A549 (cell line): Measurements from ENCODE around the gene F12. TPM values are rescaled to one million over a fixed set of nuclear protein-coding genes. Genes with fewer than 3 reads are reported as not detected.

Source experiments
- ATAC-seq, 2 experiments: fragments of 200-7000 bp in 1 of 2; fragments of >200 bp in 1 of 2; cut with Nextera tagmentation in 1 of 2; cut with Tn5 transposase in 1 of 2; 3 replicates each; pipeline versions ENCODE4 v1.8.0 to v1.9.1; 2018 to 2020; ENCODE audit warnings: mild to moderate bottlenecking in 1 of 2, moderate library complexity in 1 of 2
- CTCF ChIA-PET: fragments of 300-600 bp; sonication (Branson Sonifier 250); formaldehyde crosslinking; extraction: SDS; loops from one replicate; lab custom pipeline; 2021; ENCODE audit warnings: antibody characterized with exemption, inconsistent platforms; lab: Yijun Ruan, JAX
- POLR2A ChIA-PET: fragments of 350-600 bp; formaldehyde crosslinking; extraction: SDS; loops from one replicate; lab custom pipeline; 2021; ENCODE audit warnings: antibody characterized with exemption, inconsistent platforms; lab: Yijun Ruan, JAX
- DNase-seq, 2 experiments: peaks; one replicate each; pipeline versions ENCODE4 v3.0.0 to v3.0.0-alpha.2; 2011 to 2016; ENCODE audit warnings: low read depth in 1 of 2, low spot score in 1 of 2
- FAIRE-seq: peaks from 2 replicates; lab custom pipeline; 2011; peaks lifted over from hg19 to GRCh38; lab: Jason Lieb, UNC
- H3K27ac ChIP-seq, 2 experiments: fragments of >200 bp; sonication (Bioruptor Twin); formaldehyde crosslinking; 3 replicates each; pipeline ENCODE4 v1.5.1; 2016 to 2017
- H3K4me1 ChIP-seq: fragments of >200 bp; sonication (Bioruptor Twin); formaldehyde crosslinking; 3 replicates; pipeline ENCODE4 v1.6.1; 2016
- H3K4me2 ChIP-seq: fragments of >200 bp; sonication (Bioruptor Twin); formaldehyde crosslinking; 3 replicates; pipeline ENCODE4 v1.6.1; 2016
- H3K4me3 ChIP-seq: fragments of >200 bp; sonication (Bioruptor Twin); formaldehyde crosslinking; 3 replicates; pipeline ENCODE4 v1.5.1; 2016
- H3K9me3 ChIP-seq: fragments of >200 bp; sonication (Bioruptor Twin); formaldehyde crosslinking; 3 replicates; pipeline ENCODE4 v1.6.1; 2016
- CBX2 ChIP-seq: fragments of 200-600 bp; sonication (generic); IDR thresholded peaks from 2 replicates; pipeline ENCODE4 v1.6.1; 2016; ENCODE audit warnings: low read depth, mild to moderate bottlenecking, borderline replicate concordance
- CHD2 ChIP-seq: fragments of 150-350 bp; IDR thresholded peaks from 2 replicates; pipeline ENCODE4 v1.6.1; 2014; ENCODE audit warnings: low read length; ENCODE audit not compliant: partially characterized antibody
- CHD4 ChIP-seq: fragments of 200-600 bp; sonication (generic); IDR thresholded peaks from 2 replicates; pipeline ENCODE4 v1.6.1; 2016; ENCODE audit warnings: antibody characterized with exemption, mild to moderate bottlenecking, borderline replicate concordance
- EHMT2 ChIP-seq: fragments of 200-600 bp; sonication (generic); IDR thresholded peaks from 2 replicates; pipeline ENCODE4 v1.6.1; 2016; ENCODE audit warnings: antibody characterized with exemption, low read depth, mild to moderate bottlenecking, moderate library complexity
- HEYL ChIP-seq: fragments of 250-450 bp; sonication (Bioruptor Pico); IDR thresholded peaks from 2 replicates; pipeline ENCODE4 v1.8.0; 2021; ENCODE audit warnings: mild to moderate bottlenecking, moderate library complexity
- HOXA7 ChIP-seq: fragments of 250-450 bp; sonication (Bioruptor Pico); IDR thresholded peaks from 2 replicates; pipeline ENCODE4 v1.5.0; 2020; ENCODE audit warnings: mild to moderate bottlenecking, moderate library complexity
- KDM1A ChIP-seq: fragments of 200-600 bp; sonication (generic); IDR thresholded peaks from 2 replicates; pipeline ENCODE4 v1.6.1; 2016; ENCODE audit warnings: low read depth, mild to moderate bottlenecking
- NR3C1 ChIP-seq: fragments of >200 bp; sonication (Bioruptor Twin); formaldehyde crosslinking; IDR thresholded peaks from 3 replicates; pipeline ENCODE4 v1.6.1; 2017
- RAD21 ChIP-seq, 2 experiments: fragments of >200 bp in 1 of 2; sonication (Bioruptor Twin) in 1 of 2; formaldehyde crosslinking in 1 of 2; IDR thresholded peaks in 1 of 2; conservative IDR thresholded peaks in 1 of 2; 2 replicates in 1 of 2; 3 replicates in 1 of 2; pipeline ENCODE4 v1.6.1; 2012 to 2018; ENCODE audit warnings: inconsistent platforms in 1 of 2
- RCOR1 ChIP-seq: fragments of 150-350 bp; IDR thresholded peaks from 2 replicates; pipeline ENCODE4 v1.6.1; 2014; ENCODE audit warnings: antibody characterized with exemption, low read length, low read depth
- TFCP2L1 ChIP-seq: fragments of 250-450 bp; sonication (Bioruptor Pico); IDR thresholded peaks from 2 replicates; pipeline ENCODE4 v1.5.0; 2021; ENCODE audit warnings: mild to moderate bottlenecking
- ZFP36 ChIP-seq: fragments of 450-650 bp; IDR thresholded peaks from 2 replicates; pipeline ENCODE4 v1.6.1; 2014; ENCODE audit warnings: borderline replicate concordance; ENCODE audit not compliant: partially characterized antibody
- ZSCAN20 ChIP-seq: fragments of 250-450 bp; sonication (Bioruptor Pico); IDR thresholded peaks from 2 replicates; pipeline ENCODE4 v1.8.0; 2022; ENCODE audit warnings: mild to moderate bottlenecking, moderate library complexity
- WGBS: methylation state at CpG from one replicate; pipeline ENCODE4 v1.1.6; 2017; ENCODE audit errors: missing lambda C conversion rate; 5-methylcytosine and 5-hydroxymethylcytosine counted together
- polyA plus RNA-seq, 4 experiments: library from polyadenylated mRNA; depleted of rRNA in 3 of 4; stranded (reverse); fragments of >200 nt; fragmentation: RNase III in 1 of 4; extraction: RNeasy Plus Mini Kit Qiagen cat#74134 plus additional on column Dnase treatment in 1 of 4; gene quantifications; 2 replicates in 3 of 4; 3 replicates in 1 of 4; pipeline ENCODE4 v1.2.3, GENCODE V29; 2011 to 2017
- TF ChIP-seq, protein P1 (sequence below): fragments of >200 bp; sonication (Bioruptor Twin); formaldehyde crosslinking; IDR thresholded peaks from 3 replicates; pipeline ENCODE4 v1.6.1; 2016
- TF ChIP-seq, protein P2 (sequence below): IDR thresholded peaks from 2 replicates; pipeline ENCODE4 v1.6.1; 2012; ENCODE audit warnings: low read depth, borderline replicate concordance
- TF ChIP-seq, protein P3 (sequence below): fragments of 200-600 bp; sonication (generic); IDR thresholded peaks from 2 replicates; pipeline ENCODE4 v1.6.1; 2016; ENCODE audit warnings: antibody characterized with exemption, mild to moderate bottlenecking, moderate library complexity
- TF ChIP-seq, protein P4 (sequence below): fragments of >200 bp; sonication (Bioruptor Twin); formaldehyde crosslinking; IDR thresholded peaks from 3 replicates; pipeline ENCODE4 v1.5.1; 2016
- TF ChIP-seq, protein P5 (sequence below): fragments of >200 bp; sonication (Bioruptor Twin); formaldehyde crosslinking; IDR thresholded peaks from 2 replicates; pipeline ENCODE4 v1.6.1; 2016

F12 gene
- polyA plus RNA-seq, 2 of the 4 experiments (the other 2 are of a cell fraction) = 5.3 to 14.3 TPM

DNA sequence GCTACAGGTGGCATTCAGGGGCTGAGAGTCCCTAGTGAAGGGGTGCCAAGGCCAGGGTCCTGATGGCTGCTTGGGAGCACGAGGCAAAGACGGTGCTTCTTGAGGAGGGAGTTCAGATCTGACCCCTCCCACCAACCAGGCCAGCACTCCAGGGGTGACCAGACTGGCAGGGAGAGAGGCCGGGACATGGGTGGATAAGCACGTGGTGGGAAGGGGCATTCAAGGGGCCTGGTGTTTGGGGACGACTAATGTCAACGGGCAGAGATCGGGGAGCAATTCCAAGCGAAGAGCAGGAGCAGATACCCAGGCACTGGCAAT lies 47.1 kb downstream of the F12 start:
- peak overlapping the region; percentile 82; the same call in 2 of the 3 replicates for H3K4me2 ChIP-seq
- ChIA-PET CTCF (interaction anchor here (0.7 to 4.8 kb wide), 7 partner anchors 8 to 249 kb away, joined by 3 to 30 read pairs (median 5); partner anchors contain the start of gene LMAN2), POLR2A (interaction anchor here (0.6 to 2.1 kb wide), 2 partner anchors 11 to 64 kb away, joined by 4 to 6 read pairs; partner anchors contain the start of gene LMAN2)
- DNase-seq = no peak
- H3K4me1 ChIP-seq = peaks cover 3% of the 10 kb centered on the region; the same call in 1 of the 3 replicates
- H3K27ac ChIP-seq = no peak overlapping the region; a peak in 1 of 6 replicates
- no peak for FAIRE-seq
- no peak for ATAC-seq
- no peak for TF ChIP-seq TFCP2L1 (CRISPR knock-in tag)
- no peak for TF ChIP-seq CBX2
- no peak for TF ChIP-seq CHD2
- TF ChIP-seq HOXA7 (CRISPR knock-in tag) = no peak
- TF ChIP-seq, protein P1, sequence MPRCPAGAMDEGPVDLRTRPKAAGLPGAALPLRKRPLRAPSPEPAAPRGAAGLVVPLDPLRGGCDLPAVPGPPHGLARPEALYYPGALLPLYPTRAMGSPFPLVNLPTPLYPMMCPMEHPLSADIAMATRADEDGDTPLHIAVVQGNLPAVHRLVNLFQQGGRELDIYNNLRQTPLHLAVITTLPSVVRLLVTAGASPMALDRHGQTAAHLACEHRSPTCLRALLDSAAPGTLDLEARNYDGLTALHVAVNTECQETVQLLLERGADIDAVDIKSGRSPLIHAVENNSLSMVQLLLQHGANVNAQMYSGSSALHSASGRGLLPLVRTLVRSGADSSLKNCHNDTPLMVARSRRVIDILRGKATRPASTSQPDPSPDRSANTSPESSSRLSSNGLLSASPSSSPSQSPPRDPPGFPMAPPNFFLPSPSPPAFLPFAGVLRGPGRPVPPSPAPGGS = no peak
- TF ChIP-seq, protein P2, sequence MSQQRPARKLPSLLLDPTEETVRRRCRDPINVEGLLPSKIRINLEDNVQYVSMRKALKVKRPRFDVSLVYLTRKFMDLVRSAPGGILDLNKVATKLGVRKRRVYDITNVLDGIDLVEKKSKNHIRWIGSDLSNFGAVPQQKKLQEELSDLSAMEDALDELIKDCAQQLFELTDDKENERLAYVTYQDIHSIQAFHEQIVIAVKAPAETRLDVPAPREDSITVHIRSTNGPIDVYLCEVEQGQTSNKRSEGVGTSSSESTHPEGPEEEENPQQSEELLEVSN = no peak
- no peak for TF ChIP-seq NR3C1
- TF ChIP-seq RAD21 (conservative IDR thresholded peaks at IDR 0.05 in 1 of 2, IDR thresholded peaks at IDR 0.05 in 1 of 2) = no peak
- TF ChIP-seq RCOR1 = no peak
- no peak for TF ChIP-seq CHD4
- no peak for TF ChIP-seq HEYL
- TF ChIP-seq EHMT2 = no peak
- TF ChIP-seq ZSCAN20 (CRISPR knock-in tag) = no peak
- no peak for TF ChIP-seq ZFP36
- TF ChIP-seq, protein P3, sequence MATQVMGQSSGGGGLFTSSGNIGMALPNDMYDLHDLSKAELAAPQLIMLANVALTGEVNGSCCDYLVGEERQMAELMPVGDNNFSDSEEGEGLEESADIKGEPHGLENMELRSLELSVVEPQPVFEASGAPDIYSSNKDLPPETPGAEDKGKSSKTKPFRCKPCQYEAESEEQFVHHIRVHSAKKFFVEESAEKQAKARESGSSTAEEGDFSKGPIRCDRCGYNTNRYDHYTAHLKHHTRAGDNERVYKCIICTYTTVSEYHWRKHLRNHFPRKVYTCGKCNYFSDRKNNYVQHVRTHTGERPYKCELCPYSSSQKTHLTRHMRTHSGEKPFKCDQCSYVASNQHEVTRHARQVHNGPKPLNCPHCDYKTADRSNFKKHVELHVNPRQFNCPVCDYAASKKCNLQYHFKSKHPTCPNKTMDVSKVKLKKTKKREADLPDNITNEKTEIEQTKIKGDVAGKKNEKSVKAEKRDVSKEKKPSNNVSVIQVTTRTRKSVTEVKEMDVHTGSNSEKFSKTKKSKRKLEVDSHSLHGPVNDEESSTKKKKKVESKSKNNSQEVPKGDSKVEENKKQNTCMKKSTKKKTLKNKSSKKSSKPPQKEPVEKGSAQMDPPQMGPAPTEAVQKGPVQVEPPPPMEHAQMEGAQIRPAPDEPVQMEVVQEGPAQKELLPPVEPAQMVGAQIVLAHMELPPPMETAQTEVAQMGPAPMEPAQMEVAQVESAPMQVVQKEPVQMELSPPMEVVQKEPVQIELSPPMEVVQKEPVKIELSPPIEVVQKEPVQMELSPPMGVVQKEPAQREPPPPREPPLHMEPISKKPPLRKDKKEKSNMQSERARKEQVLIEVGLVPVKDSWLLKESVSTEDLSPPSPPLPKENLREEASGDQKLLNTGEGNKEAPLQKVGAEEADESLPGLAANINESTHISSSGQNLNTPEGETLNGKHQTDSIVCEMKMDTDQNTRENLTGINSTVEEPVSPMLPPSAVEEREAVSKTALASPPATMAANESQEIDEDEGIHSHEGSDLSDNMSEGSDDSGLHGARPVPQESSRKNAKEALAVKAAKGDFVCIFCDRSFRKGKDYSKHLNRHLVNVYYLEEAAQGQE = no peak
- no peak for TF ChIP-seq KDM1A
- TF ChIP-seq, protein P4, sequence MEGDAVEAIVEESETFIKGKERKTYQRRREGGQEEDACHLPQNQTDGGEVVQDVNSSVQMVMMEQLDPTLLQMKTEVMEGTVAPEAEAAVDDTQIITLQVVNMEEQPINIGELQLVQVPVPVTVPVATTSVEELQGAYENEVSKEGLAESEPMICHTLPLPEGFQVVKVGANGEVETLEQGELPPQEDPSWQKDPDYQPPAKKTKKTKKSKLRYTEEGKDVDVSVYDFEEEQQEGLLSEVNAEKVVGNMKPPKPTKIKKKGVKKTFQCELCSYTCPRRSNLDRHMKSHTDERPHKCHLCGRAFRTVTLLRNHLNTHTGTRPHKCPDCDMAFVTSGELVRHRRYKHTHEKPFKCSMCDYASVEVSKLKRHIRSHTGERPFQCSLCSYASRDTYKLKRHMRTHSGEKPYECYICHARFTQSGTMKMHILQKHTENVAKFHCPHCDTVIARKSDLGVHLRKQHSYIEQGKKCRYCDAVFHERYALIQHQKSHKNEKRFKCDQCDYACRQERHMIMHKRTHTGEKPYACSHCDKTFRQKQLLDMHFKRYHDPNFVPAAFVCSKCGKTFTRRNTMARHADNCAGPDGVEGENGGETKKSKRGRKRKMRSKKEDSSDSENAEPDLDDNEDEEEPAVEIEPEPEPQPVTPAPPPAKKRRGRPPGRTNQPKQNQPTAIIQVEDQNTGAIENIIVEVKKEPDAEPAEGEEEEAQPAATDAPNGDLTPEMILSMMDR = no peak
- TF ChIP-seq, protein P5, sequence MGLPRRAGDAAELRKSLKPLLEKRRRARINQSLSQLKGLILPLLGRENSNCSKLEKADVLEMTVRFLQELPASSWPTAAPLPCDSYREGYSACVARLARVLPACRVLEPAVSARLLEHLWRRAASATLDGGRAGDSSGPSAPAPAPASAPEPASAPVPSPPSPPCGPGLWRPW = no peak
- no peak overlapping the region for H3K4me3 ChIP-seq
- H3K9me3 ChIP-seq = no peaks in the 10 kb centered on the region
- WGBS = 82% methylated on average over 8 of the region's 8 CpGs
